SW 1271 (cell line): ENCODE data around the gene XYLT2.

ENCODE experiments used
- DNase-seq, 2 experiments: peaks; one replicate each; lab custom pipeline; 2025; lab: John Stamatoyannopoulos, UW

The XYLT2 gene

GRCh38 chr17:50364061-50364458 is 18.1 kb downstream of the XYLT2 start:
- no peak for DNase-seq

GRCh38 chr17:50364715-50365114 is 18.8 kb downstream of the XYLT2 start:
- no peak for DNase-seq

GRCh38 chr17:50365165-50365564 is 19.2 kb downstream of the XYLT2 start:
- no peak for DNase-seq

GRCh38 chr17:50365649-50366393 is 19.9 kb downstream of the XYLT2 start:
- DNase-seq: no peak

GRCh38 chr17:50367401-50367800 is 21.5 kb downstream of the XYLT2 start:
- no peak for DNase-seq

- DNase-seq: no peak
Observed at GRCh38 chr17:50370052-50370451, 24.1 kb downstream of the XYLT2 start.

GRCh38 chr17:50371526-50371925 is 25.6 kb downstream of the XYLT2 start:
- no peak for DNase-seq

GRCh38 chr17:50372222-50372757 is 26.4 kb downstream of the XYLT2 start:
- no peak for DNase-seq

GRCh38 chr17:50372758-50373556 is 27.0 kb downstream of the XYLT2 start, which contains the start of the genes EME1 and MRPL27:
Gene EME1 (plus strand): TSS chr17:50373229. CDS start chr17:50375209, 1,980 bp downstream.
Gene MRPL27 (minus strand): TSS chr17:50373184. CDS start chr17:50373170, 14 bp downstream.
- DNase-seq: peak; percentile 87 to 92

- DNase-seq: no peak
Observed at GRCh38 chr17:50373705-50374104, 27.8 kb downstream of the XYLT2 start.

- DNase-seq: no peak
Observed at GRCh38 chr17:50375858-50376538, 30.1 kb downstream of the XYLT2 start.

- no peak for DNase-seq
Observed at GRCh38 chr17:50379351-50380132, 33.6 kb downstream of the XYLT2 start.

- no peak for DNase-seq
Observed at GRCh38 chr17:50380369-50381259, 34.7 kb downstream of the XYLT2 start.

- DNase-seq: no peak
Observed at GRCh38 chr17:50381260-50381815, 35.4 kb downstream of the XYLT2 start.

- no peak for DNase-seq
Observed at GRCh38 chr17:50381920-50382319, 36.0 kb downstream of the XYLT2 start.

- no peak for DNase-seq
Observed at GRCh38 chr17:50382931-50383330, 37.0 kb downstream of the XYLT2 start.

GRCh38 chr17:50386510-50386909 is 40.6 kb downstream of the XYLT2 start:
- no peak for DNase-seq

- no peak for DNase-seq
Observed at GRCh38 chr17:50388728-50389127, 42.8 kb downstream of the XYLT2 start.

- no peak for DNase-seq
Observed at GRCh38 chr17:50389534-50389933, 43.6 kb downstream of the XYLT2 start.

GRCh38 chr17:50392621-50393020 is 46.7 kb downstream of the XYLT2 start:
- no peak for DNase-seq
